ENCODE results near the gene CNOT11. TPM values are rescaled to one million over a fixed set of nuclear protein-coding genes. Genes with fewer than 3 reads are reported as not detected.
A peak's percentile ranks its signal among the peaks of the same experiment; 100 is the strongest.

The CNOT11 gene
- total RNA-seq, 1 donor from 2014 or later: 29.3 TPM

- no peak for DNase-seq
- ATAC-seq: no peak
- H3K27me3 ChIP-seq (ENCODE audit: low read depth): no peaks in the 10 kb centered on the region
- intact Hi-C loops (cut with DNase I): no loop called here
- H3K27ac ChIP-seq: no peak overlapping the region
- TF ChIP-seq CTCF (IDR thresholded peaks at IDR 0.05): no peak
- peaks cover 85% of the 10 kb centered on the region for H3K36me3 ChIP-seq
- peaks cover 12% of the 10 kb centered on the region for H3K4me1 ChIP-seq
- no peaks in the 10 kb centered on the region for H3K9me3 ChIP-seq
- no peak overlapping the region for H3K4me3 ChIP-seq
Observed at GRCh38 chr2:101278925-101279324, 26.2 kb downstream of the CNOT11 start.

GRCh38 chr2:101281482-101281881 lies 28.8 kb downstream of the CNOT11 start:
- H3K27ac ChIP-seq: no peak overlapping the region
- DNase-seq: no peak
- H3K36me3 ChIP-seq: peaks cover 100% of the 10 kb centered on the region

GRCh38 chr2:101282980-101283379 lies 30.3 kb downstream of the CNOT11 start:
- Histone ChIP-seq H3K9me3 (no peaks in the 10 kb centered on the region), H3K4me3 (no peak overlapping the region), H3K4me1 (peaks cover 12% of the 10 kb centered on the region), H3K27ac (no peak overlapping the region), H3K36me3 (peaks cover 100% of the 10 kb centered on the region), H3K27me3 (ENCODE audit: low read depth) (no peaks in the 10 kb centered on the region)
- ATAC-seq (peak in 1 of 2 donors; percentile 25), DNase-seq (no peak)
- TF ChIP-seq CTCF (IDR thresholded peaks at IDR 0.05): no peak
- intact Hi-C loops (cut with DNase I): no loop called here

More at GRCh38 chr2:101281482-101281881, 28.8 kb downstream of the CNOT11 start:
- Histone ChIP-seq H3K9me3 (no peaks in the 10 kb centered on the region), H3K4me3 (no peak overlapping the region), H3K4me1 (peaks cover 12% of the 10 kb centered on the region), H3K27me3 (ENCODE audit: low read depth) (no peaks in the 10 kb centered on the region)
- no peak for ATAC-seq
- TF ChIP-seq CTCF (IDR thresholded peaks at IDR 0.05): no peak
- intact Hi-C loops (cut with DNase I): no loop called here

GRCh38 chr2:101286684-101287083 lies 34.0 kb downstream of the CNOT11 start:
- Histone ChIP-seq H3K4me3 (no peak overlapping the region), H3K9me3 (no peaks in the 10 kb centered on the region), H3K36me3 (peaks cover 94% of the 10 kb centered on the region), H3K4me1 (no peaks in the 10 kb centered on the region), H3K27me3 (ENCODE audit: low read depth) (no peaks in the 10 kb centered on the region), H3K27ac (no peak overlapping the region)
- TF ChIP-seq CTCF (IDR thresholded peaks at IDR 0.05): no peak
- no peak for DNase-seq
- intact Hi-C loops (cut with DNase I): no loop called here
- ATAC-seq: no peak

GRCh38 chr2:101287303-101287702 lies 34.6 kb downstream of the CNOT11 start:
- intact Hi-C loops (cut with DNase I): no loop called here
- DNase-seq: no peak
- no peaks in the 10 kb centered on the region for H3K4me1 ChIP-seq
- ATAC-seq: no peak
- no peaks in the 10 kb centered on the region for H3K9me3 ChIP-seq
- no peak for TF ChIP-seq CTCF (IDR thresholded peaks at IDR 0.05)
- no peak overlapping the region for H3K27ac ChIP-seq
- no peaks in the 10 kb centered on the region for H3K27me3 ChIP-seq (ENCODE audit: low read depth)
- peaks cover 94% of the 10 kb centered on the region for H3K36me3 ChIP-seq
- H3K4me3 ChIP-seq: no peak overlapping the region

- ATAC-seq (no peak), DNase-seq (no peak)
- no peak for TF ChIP-seq CTCF (IDR thresholded peaks at IDR 0.05)
- Histone ChIP-seq H3K4me1 (peaks cover 11% of the 10 kb centered on the region), H3K4me3 (no peak overlapping the region), H3K27ac (no peak overlapping the region), H3K9me3 (no peaks in the 10 kb centered on the region), H3K27me3 (ENCODE audit: low read depth) (no peaks in the 10 kb centered on the region), H3K36me3 (peaks cover 89% of the 10 kb centered on the region)
- intact Hi-C loops (cut with DNase I): no loop called here
Observed at GRCh38 chr2:101290711-101291110, 38.0 kb downstream of the CNOT11 start.
